OCI-LY1 (cell line): Measurements from ENCODE around the gene IFIT1B.

Experiments used
- H2AFZ ChIP-seq: fragments of 200-600 bp; sonication (generic), shearing (Covaris generic); 2 replicates; pipeline ENCODE4 v1.6.0; 2014; ENCODE audit warnings: antibody characterized with exemption, mild to moderate bottlenecking, low read length
- H3F3A ChIP-seq: fragments of 200-600 bp; sonication (generic), shearing (Covaris generic); 2 replicates; pipeline ENCODE4 v1.6.0; 2014; ENCODE audit warnings: mild to moderate bottlenecking, antibody characterized with exemption, low read length, moderate library complexity; ENCODE audit not compliant: insufficient read depth
- H3K27ac ChIP-seq: fragments of 200-600 bp; sonication (generic); 2 replicates; pipeline ENCODE4 v1.5.1; 2014; ENCODE audit warnings: low read length, mixed run types, mild to moderate bottlenecking, low read depth; ENCODE audit not compliant: poor library complexity, severe bottlenecking
- H3K27me3 ChIP-seq: fragments of 200-600 bp; sonication (generic); 2 replicates; pipeline ENCODE4 v1.6.0; 2014; ENCODE audit warnings: antibody characterized with exemption, mild to moderate bottlenecking, low read length, moderate library complexity; ENCODE audit not compliant: insufficient read depth
- H3K36me3 ChIP-seq: fragments of 200-600 bp; sonication (generic); 2 replicates; pipeline ENCODE4 v1.6.1; 2014; ENCODE audit warnings: mild to moderate bottlenecking, antibody characterized with exemption, low read length, moderate library complexity, mixed read lengths; ENCODE audit not compliant: insufficient read depth
- H3K4me1 ChIP-seq: fragments of 200-600 bp; sonication (generic); 2 replicates; pipeline ENCODE4 v1.5.1; 2014; ENCODE audit warnings: mild to moderate bottlenecking, low read length, moderate library complexity; ENCODE audit not compliant: insufficient read depth, severe bottlenecking
- H3K4me2 ChIP-seq: fragments of 200-600 bp; sonication (generic), shearing (Covaris generic); 2 replicates; pipeline ENCODE4 v1.6.1; 2014; ENCODE audit warnings: low read length
- H3K4me3 ChIP-seq: fragments of 200-600 bp; sonication (generic); 2 replicates; pipeline ENCODE4 v1.5.1; 2014; ENCODE audit warnings: low read length, low read depth, mild to moderate bottlenecking, mixed read lengths; ENCODE audit not compliant: poor library complexity, severe bottlenecking
- H3K79me2 ChIP-seq: fragments of 200-600 bp; shearing (Covaris generic); 2 replicates; pipeline ENCODE4 v1.6.1; 2016; ENCODE audit warnings: mixed run types, low read length, mixed read lengths; ENCODE audit not compliant: insufficient read depth
- H3K9ac ChIP-seq: fragments of 200-600 bp; sonication (generic), shearing (Covaris generic); 2 replicates; pipeline ENCODE4 v1.6.1; 2014; ENCODE audit warnings: mild to moderate bottlenecking, low read length, mixed read lengths
- H3K9me2 ChIP-seq: fragments of 200-600 bp; sonication (generic), shearing (Covaris generic); 2 replicates; pipeline ENCODE4 v1.6.1; 2014; ENCODE audit warnings: low read depth, mild to moderate bottlenecking, low read length, mixed read lengths
- H3K9me3 ChIP-seq: fragments of 200-600 bp; shearing (Covaris generic); 2 replicates; pipeline ENCODE4 v1.6.1; 2014; ENCODE audit warnings: low read length, mixed read lengths
- H4K20me1 ChIP-seq: fragments of 200-600 bp; sonication (generic), shearing (Covaris generic); 2 replicates; pipeline ENCODE4 v1.6.0; 2016; ENCODE audit warnings: mild to moderate bottlenecking, low read length; ENCODE audit not compliant: insufficient read depth
- CTCF ChIP-seq: fragments of 200-600 bp; sonication (generic), shearing (Covaris generic); IDR thresholded peaks from 2 replicates; pipeline ENCODE4 v1.5.1; 2017; ENCODE audit warnings: mild to moderate bottlenecking, antibody characterized with exemption, low read length, moderate library complexity, mixed read lengths
- EZH2 ChIP-seq: fragments of 200-600 bp; sonication (generic), shearing (Covaris generic); IDR thresholded peaks from 2 replicates; pipeline ENCODE4 v1.8.0; 2017; ENCODE audit warnings: borderline replicate concordance, mixed run types, mild to moderate bottlenecking, antibody characterized with exemption, low read length, moderate library complexity, mixed read lengths

The IFIT1B gene

GRCh38 chr10:89374713-89375141 lies 3.1 kb upstream of the IFIT1B start:
- no peak overlapping the region for H3K9ac ChIP-seq
- no peaks in the 10 kb centered on the region for H3K36me3 ChIP-seq
- H3K27me3 ChIP-seq: no peaks in the 10 kb centered on the region
- no peaks in the 10 kb centered on the region for H3F3A ChIP-seq
- no peak overlapping the region for H3K4me3 ChIP-seq
- no peaks in the 10 kb centered on the region for H3K9me2 ChIP-seq
- H3K27ac ChIP-seq: no peak overlapping the region
- TF ChIP-seq EZH2: no peak
- TF ChIP-seq CTCF: no peak
- no peaks in the 10 kb centered on the region for H3K9me3 ChIP-seq
- H2AFZ ChIP-seq: no peak overlapping the region
- H3K4me1 ChIP-seq: no peaks in the 10 kb centered on the region
- no peaks in the 10 kb centered on the region for H3K79me2 ChIP-seq
- no peaks in the 10 kb centered on the region for H4K20me1 ChIP-seq
- H3K4me2 ChIP-seq: no peak overlapping the region

GRCh38 chr10:89379103-89379502 lies 1.2 kb downstream of the IFIT1B start:
- Histone ChIP-seq H3K9me2 (no peaks in the 10 kb centered on the region), H3K79me2 (no peaks in the 10 kb centered on the region), H3K27me3 (no peaks in the 10 kb centered on the region), H3F3A (no peaks in the 10 kb centered on the region), H2AFZ (no peak overlapping the region), H3K4me2 (no peak overlapping the region), H3K27ac (no peak overlapping the region), H3K36me3 (no peaks in the 10 kb centered on the region), H3K4me3 (no peak overlapping the region), H3K4me1 (no peaks in the 10 kb centered on the region), H3K9me3 (no peaks in the 10 kb centered on the region), H4K20me1 (no peaks in the 10 kb centered on the region), H3K9ac (no peak overlapping the region)
- TF ChIP-seq CTCF: no peak
- TF ChIP-seq EZH2: no peak

DNA sequence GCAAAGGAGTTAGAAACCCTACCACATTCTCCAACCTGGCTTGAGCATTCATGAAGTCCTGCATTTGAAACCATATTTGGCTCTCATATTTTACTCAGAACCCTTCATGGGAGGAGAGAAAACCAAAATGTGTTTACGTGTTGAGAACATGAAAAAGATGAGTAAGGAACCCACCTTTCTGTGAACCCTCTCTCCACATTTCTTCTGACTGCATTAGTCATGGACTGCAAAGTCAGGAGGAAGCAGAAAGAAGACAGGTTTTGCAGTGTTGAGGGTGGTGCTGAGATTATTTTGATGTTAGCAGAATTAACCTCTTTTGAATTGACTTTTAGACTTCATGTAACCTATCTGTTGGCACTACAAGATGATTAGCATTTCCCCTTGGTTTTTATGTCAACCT lies 4.9 kb downstream of the IFIT1B start:
- no peak overlapping the region for H3K4me2 ChIP-seq
- H3K4me1 ChIP-seq: no peaks in the 10 kb centered on the region
- no peak overlapping the region for H3K4me3 ChIP-seq
- no peak overlapping the region for H3K27ac ChIP-seq
- TF ChIP-seq CTCF (no peak), EZH2 (no peak)
- H3K79me2 ChIP-seq: no peaks in the 10 kb centered on the region
- H4K20me1 ChIP-seq: no peaks in the 10 kb centered on the region
- no peaks in the 10 kb centered on the region for H3K27me3 ChIP-seq
- H3K36me3 ChIP-seq: no peaks in the 10 kb centered on the region
- H3K9ac ChIP-seq: no peak overlapping the region
- no peaks in the 10 kb centered on the region for H3K9me3 ChIP-seq
- H3K9me2 ChIP-seq: no peaks in the 10 kb centered on the region
- H3F3A ChIP-seq: no peaks in the 10 kb centered on the region
- no peak overlapping the region for H2AFZ ChIP-seq
